GM18511 (cell line): Measurements from ENCODE around the gene CDYL.

ENCODE experiments used
- ATAC-seq: cut with Tn5 transposase; IDR thresholded peaks from one replicate; pipeline ENCODE4 v1.9.1; 2021; ENCODE audit warnings: mild to moderate bottlenecking, moderate library complexity; ENCODE audit not compliant: unreplicated experiment

CDYL gene

DNA sequence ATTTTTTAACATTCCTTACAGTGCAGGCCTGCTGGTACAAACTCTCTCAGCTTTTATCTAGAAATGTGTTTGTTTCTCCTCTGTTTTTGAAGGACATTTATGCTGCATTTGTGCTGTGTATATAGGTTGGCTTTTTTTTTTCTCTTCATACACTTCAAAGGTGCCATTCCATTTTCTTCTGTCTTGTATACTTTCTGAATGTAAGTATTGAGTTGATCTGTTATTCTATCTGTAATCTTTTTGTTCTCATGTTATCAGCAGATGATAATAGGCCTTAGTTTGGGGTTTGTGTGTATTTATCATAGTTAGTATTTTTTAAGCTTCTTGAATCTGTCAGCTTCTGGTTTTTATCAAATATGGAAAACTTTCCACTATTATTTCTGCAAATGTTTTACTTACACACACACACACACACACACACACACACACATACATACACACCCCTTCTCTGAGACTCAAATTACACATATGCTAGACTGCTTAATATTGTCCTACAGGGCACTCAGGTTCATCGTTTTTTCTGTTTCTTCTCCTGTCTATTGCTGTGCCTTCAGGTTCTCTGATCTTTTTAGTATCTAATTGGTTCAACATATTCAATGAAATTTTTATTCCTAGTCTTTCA is 153.0 kb downstream of the CDYL start:
- ATAC-seq = no peak

DNA sequence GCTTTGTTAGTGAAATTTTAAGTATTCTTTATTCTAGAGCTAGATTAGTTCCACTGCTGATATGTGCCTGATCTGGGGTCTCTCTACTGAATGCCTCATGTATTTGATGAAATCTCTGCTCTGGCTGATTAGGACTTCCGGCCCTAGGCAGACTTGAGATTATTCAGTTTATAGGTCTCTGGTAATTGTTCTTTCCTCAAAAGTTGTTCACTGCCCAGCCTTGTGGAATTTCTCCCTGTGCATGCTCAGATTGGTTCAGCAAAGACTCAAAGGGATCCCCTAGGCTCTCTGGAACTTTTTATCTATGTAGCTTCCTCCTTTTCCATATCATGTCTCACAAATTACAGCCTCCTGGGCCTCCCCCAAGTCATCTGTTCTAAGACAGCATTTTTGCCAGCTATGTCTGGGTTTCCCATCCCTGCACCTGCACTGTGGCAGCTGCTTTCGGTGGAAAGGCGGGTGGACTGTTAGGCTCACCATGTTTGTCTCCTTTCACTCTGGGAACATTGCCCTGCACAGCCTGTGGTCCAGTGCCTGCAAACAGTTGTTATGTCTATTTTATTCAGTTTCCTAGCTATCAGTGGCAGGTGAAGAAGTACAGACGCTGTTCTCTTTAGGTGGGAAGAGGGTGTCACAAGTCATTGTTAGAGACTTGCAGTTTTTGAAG is 154.0 kb downstream of the CDYL start:
- ATAC-seq = no peak

DNA sequence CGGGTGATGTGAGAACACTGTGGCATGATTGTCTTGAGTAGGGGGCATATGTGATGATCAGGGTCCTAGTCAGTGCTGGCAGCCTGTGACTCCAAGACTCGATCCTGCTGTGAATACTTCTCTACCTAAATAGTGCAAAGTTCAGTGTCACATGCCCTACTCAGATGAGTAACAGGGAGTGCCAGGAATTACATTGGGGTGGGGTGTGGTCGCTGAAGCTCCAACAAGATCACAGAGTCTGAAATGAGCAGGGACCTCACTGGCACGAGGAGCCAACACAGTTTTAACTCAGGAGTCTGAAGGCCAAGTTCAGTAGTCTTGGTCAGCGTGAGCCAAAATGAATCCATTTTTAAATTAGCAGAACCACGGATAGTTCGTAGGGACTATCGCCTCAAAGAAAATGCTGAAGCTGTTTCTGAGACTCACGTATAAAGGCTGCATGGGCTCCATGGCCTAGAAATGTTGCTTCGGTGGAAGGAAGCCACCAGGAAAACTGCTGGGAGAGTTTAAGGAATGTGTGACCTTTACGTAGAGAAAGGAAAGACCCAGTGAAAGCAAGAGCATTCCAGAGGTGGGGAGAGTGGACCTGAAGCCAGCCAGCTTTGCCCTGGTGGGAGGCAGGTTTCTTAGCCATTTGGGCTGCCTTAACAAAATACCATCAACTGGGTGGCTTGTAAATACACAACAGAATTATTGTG is 155.5 kb downstream of the CDYL start:
- no peak for ATAC-seq

DNA sequence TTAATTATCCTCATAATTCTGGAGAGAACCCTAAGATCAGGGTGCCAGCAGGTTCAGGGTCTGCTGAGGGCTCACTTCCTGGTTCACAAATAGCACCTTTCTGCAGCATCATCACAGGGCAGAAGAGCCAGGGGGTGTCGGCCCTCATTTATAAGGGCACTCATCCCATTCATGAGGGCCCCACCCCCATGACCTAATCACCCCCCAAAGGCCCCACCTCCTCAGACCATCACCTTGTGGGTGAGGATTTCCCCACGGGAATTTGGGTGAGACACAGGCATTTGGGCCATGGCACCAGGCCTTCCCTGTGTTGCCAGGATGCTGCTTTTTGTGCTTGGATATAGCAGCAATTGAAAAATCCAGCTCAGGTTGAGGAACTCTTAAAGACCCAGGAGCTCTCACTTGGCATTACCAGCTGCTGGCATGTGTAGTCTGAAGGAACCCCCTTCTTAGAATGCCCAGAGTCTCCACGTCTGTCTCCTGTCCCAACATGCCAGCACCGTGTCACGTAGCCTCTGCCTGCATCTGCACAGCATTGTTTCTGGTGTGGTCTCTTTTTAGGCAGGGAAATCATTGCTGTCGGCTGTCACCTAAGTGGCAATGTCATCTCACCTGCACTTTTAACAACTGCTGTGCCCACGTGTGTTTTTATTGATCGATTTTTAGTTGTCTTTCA is 156.2 kb downstream of the CDYL start:
- ATAC-seq = no peak

DNA sequence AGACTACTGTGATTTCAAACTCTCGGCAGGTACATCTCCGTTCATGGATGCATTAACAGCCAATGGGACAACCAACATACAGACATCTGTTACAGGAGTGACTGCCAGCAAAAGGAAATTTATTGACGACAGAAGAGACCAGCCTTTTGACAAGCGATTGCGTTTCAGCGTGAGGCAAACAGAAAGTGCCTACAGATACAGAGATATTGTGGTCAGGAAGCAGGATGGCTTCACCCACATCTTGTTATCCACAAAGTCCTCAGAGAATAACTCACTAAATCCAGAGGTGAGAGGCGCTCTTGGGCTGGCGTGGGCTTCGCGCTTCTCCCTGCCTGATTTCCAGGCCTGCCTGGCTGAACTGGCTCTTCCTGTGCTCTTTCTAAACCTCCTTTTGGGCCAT is 159.3 kb downstream of the CDYL start:
- no peak for ATAC-seq

DNA sequence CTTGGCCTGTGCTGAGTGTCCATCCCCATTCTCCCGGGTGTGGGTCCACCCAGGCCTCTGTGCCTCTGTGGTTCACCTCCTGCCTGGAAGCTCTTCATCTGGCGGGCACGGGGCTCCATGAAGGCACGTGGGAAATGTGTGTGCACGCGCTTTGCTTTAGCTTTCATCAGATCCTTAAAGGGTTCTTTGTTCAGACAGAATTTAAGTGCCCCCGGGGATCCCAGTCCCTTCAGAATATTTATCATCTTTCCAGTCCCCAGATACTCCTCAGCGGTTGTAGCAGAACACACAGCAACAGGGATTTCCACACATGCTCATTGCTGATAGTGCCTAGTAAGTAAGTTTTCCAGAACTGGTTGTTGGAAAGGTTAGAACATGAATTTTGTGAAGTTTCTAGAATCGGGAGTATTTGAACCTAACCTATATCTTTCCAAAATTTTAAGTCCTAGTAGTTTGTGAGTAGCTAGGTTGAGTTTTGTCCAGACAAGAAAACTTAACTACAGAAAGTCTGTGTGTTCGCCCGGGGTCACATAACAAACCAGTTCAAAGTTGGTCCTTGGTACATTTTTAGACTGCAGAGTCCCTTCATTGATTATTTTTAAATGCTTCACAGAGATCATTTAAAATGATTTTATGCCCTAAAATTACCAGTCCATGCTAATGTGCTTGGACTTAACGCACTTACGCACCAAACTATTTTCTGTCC is 159.9 kb downstream of the CDYL start:
- ATAC-seq = no peak

DNA sequence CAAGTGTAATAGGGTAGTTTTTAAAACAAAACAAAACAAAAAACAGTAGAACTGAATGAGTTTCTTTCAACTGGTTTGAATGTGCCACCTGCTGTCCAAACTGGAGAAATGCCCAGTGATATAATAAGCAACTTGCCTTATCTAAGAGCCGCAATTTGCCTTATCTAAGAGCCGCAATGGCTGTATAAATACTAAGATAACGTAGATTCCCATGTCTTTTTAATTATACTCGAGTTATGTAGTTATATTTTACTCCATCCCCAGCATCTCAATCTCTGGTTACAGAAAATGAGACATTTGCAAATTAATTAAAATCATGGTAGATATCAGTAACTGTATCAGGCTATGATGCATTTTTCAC is 160.5 kb downstream of the CDYL start:
- ATAC-seq = no peak

DNA sequence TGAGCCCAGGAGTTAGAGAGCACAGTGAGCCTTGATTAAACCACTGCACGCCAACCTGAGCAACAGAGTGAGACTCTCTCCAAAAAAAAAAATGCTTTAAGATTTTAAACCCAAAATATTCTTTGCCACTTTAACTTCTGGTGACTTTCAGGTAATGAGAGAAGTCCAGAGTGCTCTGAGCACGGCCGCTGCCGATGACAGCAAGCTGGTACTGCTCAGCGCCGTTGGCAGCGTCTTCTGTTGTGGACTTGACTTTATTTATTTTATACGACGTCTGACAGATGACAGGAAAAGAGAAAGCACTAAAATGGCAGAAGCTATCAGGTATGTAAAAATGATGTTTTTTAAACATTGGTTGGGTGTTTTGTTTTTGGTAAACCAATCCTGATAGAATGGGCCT is 161.2 kb downstream of the CDYL start:
- no peak for ATAC-seq

DNA sequence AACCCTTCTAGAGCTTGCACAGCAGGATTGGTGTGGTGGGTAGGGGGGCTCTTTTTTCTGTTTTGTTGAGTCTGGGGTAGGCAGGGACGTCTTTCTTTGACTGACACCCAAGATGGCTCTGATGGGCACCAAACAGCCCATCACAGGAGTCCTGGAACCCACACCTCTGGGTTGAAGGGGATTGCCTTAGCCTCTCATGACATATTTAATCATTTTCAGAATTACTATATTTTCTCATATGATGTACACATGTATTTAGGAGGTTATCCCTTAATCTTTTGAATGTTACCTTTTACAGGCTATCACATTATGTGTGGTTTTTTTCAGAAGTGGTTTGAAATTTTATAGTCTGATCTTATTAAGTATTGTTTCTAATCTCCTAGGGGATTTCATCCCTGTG is 163.0 kb downstream of the CDYL start:
- ATAC-seq = no peak

DNA sequence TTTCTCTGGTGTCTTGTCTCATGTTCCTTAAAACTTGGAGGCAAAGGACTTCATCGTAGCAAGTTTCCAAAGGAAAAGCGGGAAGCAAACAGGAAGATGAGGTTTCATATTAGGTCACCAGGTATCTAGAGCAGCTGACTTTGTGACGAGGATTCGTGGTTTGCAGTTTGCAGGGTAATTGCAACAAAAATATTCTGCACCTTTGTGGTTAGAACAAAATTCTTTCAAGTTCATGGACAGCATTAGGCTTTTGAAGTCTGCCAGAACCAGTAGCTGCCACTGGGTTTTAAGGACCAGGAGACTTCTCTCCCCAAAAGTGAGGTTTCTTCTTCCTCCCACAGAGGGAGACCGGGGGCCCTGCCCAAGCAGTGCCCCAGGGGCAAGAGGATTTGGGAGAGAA is 164.2 kb downstream of the CDYL start:
- no peak for ATAC-seq

DNA sequence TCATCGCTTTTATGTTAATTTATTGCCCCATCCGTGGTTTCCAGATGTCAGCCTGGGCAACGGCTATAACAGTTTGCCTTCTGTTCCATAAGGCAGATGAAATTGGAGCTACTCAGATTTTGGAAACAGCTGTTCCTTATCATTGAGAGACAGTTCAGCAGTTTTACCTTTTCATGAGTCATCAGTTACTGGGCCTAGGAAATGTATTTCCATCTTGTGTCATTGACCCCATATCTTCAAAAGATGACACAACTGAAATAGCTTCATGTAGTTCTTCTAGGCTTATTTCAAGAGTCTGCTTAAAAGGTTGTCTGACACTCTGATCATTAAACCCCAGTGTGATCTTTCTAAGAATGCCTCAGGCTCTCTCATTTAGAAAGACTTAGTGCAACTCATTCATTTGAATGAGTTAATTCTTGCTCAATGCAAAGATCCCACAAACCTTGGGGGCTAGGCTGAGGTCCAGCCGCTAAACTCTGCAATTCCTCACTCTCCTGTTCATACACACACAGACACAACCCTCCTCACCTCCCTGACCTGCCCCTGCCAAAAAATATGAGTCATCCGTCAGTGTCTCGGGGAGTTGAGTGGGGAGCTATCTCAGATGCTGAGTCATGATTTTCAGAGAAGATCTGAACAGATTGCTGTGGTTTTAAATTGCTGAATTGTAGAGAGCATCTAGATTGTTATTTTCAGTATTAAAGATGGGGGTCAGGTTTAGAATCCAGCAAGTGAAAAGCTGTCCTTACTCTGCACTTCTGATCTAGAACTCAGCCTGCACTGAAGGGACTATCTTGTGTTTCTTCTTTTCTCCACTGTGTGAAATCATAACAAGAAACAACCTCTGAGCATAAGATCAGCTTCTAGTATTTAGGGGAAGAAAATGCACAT is 165.8 kb downstream of the CDYL start:
- ATAC-seq = peak; percentile 83

DNA sequence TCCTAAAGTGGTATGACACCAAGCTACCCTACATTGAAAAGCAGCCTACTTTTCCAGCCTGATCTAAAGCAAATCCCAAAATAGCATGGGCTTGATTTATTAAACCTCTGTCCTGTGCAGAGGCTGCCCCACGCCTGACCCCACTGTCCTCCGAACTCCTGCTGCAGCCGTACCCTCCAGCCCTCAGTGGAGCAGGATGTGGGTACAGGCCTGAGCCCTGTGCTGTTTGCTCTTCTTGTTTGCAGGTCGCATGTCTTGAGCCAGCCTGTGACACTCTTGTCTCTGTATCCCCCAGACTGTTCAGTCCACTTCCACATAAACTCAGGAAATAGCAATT is 166.4 kb downstream of the CDYL start:
- ATAC-seq = peak; percentile 4

DNA sequence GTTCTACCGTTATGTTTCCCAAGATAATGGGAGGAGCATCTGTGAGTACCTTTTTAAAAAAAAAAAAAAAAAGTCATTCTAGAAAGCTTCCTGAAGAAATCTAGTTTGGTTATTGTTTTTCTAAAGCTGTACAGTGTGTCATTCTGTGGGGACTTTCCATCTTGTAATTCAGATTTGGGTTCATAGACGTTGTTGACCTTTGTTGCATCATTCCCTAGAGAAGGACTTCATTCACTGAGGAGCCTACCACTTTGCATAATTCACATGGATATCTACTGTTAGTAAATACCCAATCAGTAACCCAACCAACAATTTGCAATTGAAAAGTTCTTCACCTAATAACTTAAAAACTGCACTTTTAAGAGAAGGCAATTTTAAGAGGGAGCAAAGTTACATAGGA is 167.5 kb downstream of the CDYL start:
- no peak for ATAC-seq

DNA sequence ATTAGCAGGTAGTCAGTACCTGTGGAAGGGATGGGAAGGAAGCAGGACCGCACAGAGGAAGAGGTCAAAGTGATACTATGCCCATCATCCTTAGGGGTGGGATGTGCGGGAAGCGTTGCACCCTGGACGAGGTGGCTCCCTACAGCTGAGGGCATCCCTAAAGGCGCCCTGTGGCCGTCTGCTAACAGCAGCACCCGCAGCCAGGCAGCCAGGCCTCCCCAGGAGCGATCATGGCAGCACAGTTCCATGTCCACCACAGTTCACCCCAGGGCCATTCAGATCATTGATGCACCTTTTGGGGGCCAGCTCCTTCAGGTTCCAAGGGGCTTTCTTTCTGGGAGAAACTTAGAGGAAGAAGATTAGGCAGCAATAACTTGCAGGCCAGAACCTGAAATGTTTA is 168.1 kb downstream of the CDYL start:
- no peak for ATAC-seq

DNA sequence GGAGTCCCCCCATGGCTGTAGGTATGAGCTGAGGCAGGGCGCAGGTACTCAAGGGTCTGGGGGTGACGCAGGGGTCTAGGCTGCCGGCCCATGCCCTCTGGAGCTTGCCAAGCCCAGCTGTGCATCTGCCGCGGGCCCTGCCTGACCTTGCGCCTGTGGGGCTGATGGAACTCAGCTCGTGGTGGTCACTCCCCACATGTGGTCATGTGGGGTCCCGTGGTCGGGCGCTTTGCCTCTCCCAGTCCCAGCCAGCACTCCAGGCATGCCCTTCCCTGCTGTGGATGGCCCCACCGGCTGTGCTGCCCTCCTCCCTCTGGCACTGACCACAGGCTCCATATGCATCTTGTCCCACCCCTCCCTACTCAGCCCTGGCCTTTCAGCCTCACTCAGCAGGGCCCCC is 170.3 kb downstream of the CDYL start:
- ATAC-seq = no peak

DNA sequence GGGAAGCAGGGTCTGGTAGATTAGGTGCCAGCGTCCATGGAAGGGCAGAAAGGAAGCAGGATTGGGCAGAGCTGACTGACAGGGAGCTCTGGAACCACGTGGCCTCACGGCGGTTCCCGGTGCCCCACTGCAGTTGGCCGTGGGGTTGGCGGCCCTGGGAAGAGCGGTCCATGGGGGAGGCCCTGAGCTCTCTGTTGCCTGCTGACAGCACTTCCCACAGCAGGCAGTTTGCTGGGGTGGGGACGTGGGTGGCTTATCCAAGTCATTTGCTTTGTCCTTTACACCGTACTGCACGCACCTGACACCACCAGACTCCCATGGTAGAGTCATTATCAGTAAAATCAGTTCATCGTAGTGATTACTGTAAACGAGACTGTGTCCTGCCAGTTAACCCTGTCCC is 171.5 kb downstream of the CDYL start:
- no peak for ATAC-seq

DNA sequence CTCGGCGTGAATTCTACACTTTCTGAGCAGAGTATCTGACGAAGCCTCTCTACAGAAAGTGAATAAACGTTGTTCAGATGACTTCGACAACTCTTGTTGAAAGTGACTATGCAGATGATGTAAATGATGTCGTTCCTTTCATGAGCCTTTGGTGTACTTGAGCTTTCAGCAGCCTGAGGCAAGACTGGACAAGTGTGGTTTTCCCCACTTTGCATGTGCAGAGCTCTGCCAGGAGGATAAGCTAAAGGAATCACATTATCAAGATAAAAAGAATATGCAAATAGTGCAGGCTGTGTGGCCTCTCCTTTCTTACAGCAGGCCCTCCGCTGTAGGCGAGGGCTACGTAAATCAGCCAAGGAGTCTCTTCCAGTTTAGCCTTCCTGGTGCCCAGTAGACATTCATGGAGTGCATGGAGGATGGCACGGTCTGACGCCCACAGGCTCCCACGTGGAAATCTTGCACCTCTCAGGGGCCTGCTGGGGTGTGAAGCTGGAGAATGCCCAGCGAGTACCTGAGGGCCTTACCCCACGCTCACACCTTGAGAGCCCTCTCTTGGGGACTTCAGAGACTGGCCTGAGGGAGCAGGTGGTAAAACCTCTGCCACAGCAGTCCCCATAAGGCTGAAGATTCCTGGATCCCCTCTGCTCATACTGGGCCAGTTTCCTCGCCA is 172.7 kb downstream of the CDYL start:
- no peak for ATAC-seq

DNA sequence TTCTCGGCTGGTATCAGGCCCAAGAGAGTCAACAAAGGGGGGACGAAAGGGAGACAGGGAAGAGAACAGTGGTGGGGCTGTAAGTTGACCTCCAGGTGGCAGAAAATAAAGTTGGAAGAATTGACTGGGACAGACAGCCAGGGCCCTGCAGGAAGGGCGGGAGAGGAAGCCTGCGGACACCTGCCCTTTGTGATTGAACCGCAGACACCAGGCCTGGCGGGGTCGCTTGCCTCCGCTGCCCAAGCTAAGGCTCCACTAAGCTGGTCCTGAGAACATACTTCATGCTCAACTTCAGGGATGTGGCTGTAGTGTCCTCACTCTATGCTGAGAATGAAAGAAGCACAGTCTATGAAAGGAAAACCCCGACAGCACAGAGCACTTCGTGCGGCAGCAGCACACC is 173.9 kb downstream of the CDYL start:
- no peak for ATAC-seq

DNA sequence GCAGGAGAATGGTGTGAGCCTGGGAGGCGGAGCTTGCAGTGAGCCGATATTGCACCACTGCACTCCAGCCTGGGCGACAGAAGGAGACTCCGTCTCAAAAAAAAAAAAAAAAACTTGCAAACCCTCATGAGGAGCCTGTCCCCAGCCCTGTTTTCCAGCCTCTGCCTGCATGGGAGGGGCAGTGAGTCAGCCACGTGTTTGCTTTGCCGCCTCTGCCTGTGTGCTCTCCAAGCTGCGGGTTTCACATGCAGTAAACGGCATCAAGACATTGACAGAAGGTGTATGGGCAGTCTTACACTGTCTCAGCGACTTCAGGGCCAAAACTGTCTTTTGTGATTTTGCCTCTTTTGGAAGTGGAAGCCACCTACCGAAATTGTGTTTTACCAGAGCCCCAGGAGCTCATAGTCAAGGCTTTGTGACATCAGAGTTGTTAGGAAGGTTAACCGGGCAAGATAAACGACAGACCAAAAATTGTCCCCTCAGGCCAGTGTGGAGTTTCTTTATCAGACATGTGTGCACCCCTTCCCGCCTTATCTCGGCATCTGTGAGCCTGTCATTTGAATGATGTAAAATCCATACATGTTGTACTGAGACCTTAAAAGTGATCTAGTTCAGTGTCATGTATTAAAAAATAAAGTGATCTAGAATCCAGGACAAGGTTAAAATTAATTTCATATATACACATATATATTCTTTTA is 174.8 kb downstream of the CDYL start:
- ATAC-seq = no peak
